NT2/D1 (cell line): ENCODE results near the gene TRIM16.
"Not testable (repeated sequence)": the region's sequence is repeated elsewhere in the genome, so short reads cannot be mapped to it uniquely, and the experiment has no call there.

Experiments used
- YY1 ChIP-seq: IDR thresholded peaks from 2 replicates; pipeline ENCODE4 v1.6.1; 2011; ENCODE audit not compliant: insufficient read length, insufficient read depth
- ZNF274 ChIP-seq: IDR thresholded peaks from 2 replicates; pipeline ENCODE4 v1.6.1; 2011; ENCODE audit warnings: mild to moderate bottlenecking, low read depth, low read length

DNA sequence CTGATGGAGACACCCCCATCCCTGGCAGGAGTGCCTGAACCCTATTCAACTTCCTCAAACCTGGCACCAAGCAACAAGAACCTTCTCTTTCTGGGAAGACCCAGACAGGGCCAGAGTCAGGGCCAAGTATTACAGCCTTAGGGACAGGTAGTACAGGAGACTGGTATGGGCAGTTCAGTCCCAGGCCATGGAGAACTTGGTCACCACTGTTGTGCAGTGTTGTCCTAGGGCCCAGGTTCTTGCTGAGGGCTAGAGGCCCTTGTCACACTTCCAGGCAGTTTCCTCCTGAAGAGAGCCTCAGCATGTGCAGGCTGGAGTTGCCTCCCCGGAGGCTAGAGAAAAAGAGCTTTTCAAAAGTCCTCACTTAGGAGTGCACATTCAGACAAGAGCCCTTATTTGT is 93.3 kb downstream of the TRIM16 start:
- TF ChIP-seq YY1, ZNF274: not testable (repeated sequence)
